ENCODE results near the gene PLXNA2. TPM values are rescaled to one million over a fixed set of nuclear protein-coding genes. Genes with fewer than 3 reads are reported as not detected.

Gene PLXNA2
- total and polyA plus RNA-seq, 7 donors = 4.4 to 33.6 (median 20.8) TPM

DNA sequence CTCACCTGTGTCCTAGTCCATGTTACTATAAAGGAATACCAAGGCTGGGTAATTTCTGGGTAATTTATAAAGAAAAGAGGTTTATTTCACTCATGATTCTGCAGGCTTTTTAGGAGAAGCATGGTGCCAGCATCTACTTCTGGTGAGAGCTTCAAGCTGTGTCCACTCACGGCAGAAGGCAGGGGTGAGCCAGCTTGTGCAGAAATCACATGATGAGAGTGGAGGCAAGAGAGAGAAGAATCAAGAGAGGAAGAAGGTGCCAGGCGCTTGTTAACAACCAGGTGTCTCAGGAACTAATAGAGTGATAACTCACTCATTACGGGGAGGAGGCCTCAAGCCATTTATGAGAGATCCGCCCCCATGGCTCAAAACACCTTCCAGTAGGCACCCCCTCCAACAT lies 265.7 kb downstream of the PLXNA2 start:
- TF ChIP-seq, protein P1, sequence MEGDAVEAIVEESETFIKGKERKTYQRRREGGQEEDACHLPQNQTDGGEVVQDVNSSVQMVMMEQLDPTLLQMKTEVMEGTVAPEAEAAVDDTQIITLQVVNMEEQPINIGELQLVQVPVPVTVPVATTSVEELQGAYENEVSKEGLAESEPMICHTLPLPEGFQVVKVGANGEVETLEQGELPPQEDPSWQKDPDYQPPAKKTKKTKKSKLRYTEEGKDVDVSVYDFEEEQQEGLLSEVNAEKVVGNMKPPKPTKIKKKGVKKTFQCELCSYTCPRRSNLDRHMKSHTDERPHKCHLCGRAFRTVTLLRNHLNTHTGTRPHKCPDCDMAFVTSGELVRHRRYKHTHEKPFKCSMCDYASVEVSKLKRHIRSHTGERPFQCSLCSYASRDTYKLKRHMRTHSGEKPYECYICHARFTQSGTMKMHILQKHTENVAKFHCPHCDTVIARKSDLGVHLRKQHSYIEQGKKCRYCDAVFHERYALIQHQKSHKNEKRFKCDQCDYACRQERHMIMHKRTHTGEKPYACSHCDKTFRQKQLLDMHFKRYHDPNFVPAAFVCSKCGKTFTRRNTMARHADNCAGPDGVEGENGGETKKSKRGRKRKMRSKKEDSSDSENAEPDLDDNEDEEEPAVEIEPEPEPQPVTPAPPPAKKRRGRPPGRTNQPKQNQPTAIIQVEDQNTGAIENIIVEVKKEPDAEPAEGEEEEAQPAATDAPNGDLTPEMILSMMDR (IDR thresholded peaks at IDR 0.05) = no peak
- Histone ChIP-seq H3K4me1 (no peaks in the 10 kb centered on the region), H3K4me3 (no peak overlapping the region), H3K27me3 (ENCODE audit: insufficient read depth in 3 of 3, low read length in 2 of 3) (no peaks in the 10 kb centered on the region), H3K27ac (no peak overlapping the region), H3K9me3 (no peaks in the 10 kb centered on the region), H3K36me3 (ENCODE audit: insufficient read depth in 1 of 2, low read depth in 1 of 2) (no peaks in the 10 kb centered on the region)
- WGBS, 3 donors = 83 to 89% (median 86%) methylated on average over 4 of the region's 4 CpGs
- intact Hi-C loops (cut with DNase I) = no loop called here
- no peak for ATAC-seq
- DNase-seq = no peak

DNA sequence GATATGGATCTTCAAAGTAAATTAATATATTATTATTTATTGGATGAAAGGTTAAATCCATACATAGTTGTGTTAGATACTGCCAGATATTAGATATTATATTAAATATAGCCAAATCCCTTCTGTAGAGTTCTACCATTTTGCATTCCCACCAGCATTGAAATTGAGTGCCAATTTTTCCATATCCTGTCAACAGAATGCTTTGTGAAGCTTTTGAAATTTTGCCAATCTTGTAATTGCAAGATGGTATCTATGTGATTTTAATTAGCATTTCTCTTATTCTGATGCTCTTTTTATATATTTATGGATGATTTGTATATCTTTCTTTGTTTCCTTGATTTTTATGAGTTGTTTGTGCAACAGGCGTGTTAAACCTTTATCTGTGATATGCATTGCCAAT lies 266.3 kb downstream of the PLXNA2 start:
- H3K4me1 ChIP-seq = no peaks in the 10 kb centered on the region
- intact Hi-C loops (cut with DNase I) = no loop called here
- H3K9me3 ChIP-seq = no peaks in the 10 kb centered on the region
- 97 to 100% (median 98%) methylated on average over 1 of the region's 1 CpG for WGBS, 3 donors
- H3K27me3 ChIP-seq (ENCODE audit: insufficient read depth in 3 of 3, low read length in 2 of 3) = no peaks in the 10 kb centered on the region
- ATAC-seq (no peak), DNase-seq (no peak)
- H3K36me3 ChIP-seq (ENCODE audit: insufficient read depth in 1 of 2, low read depth in 1 of 2) = no peaks in the 10 kb centered on the region
- H3K27ac ChIP-seq = no peak overlapping the region
- TF ChIP-seq, protein P1 (IDR thresholded peaks at IDR 0.05) = no peak
- no peak overlapping the region for H3K4me3 ChIP-seq

DNA sequence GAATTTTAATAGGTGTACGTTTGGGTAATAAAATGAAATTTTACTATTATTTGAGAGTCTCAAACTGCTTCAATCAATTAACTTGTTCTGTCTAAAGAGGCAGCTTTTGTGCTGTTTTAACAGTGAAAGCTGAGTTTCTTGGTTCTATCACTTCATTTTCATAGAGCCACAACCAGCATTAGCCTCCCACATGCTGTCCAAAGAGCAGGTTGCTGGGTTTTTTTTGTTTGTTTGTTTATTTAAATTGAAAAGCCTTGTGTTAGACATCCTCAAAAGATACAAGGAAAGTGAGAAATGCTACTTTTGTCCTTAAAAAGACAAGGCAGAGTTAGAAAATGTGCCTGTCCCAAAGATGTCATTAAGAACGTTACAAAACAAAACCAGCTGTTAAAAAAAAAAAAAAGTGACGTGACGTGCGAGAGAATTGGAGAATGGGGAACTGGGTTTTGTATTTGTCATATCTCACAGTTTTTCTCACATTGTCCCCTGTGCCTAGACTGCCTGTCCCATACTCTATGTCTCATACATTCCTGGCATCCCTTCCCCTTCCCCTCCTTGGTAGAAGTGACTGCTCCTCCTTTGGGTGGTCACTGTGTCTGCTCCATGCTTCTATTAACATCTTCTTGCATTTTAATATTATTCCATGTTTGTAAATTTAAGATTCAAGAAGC lies 270.2 kb downstream of the PLXNA2 start:
- Histone ChIP-seq H3K4me3 (no peak overlapping the region), H3K9me3 (no peaks in the 10 kb centered on the region), H3K4me1 (no peaks in the 10 kb centered on the region), H3K27ac (no peak overlapping the region), H3K27me3 (ENCODE audit: insufficient read depth in 3 of 3, low read length in 2 of 3) (peaks cover 0 to 3% (median 0%) of the 10 kb centered on the region in 3 donors), H3K36me3 (ENCODE audit: insufficient read depth in 1 of 2, low read depth in 1 of 2) (no peaks in the 10 kb centered on the region)
- ATAC-seq (no peak), DNase-seq (no peak)
- intact Hi-C loops (cut with DNase I) = no loop called here
- 55 to 66% (median 55%) methylated on average over 5 of the region's 5 CpGs for WGBS, 3 donors
- TF ChIP-seq, protein P1 (IDR thresholded peaks at IDR 0.05) = no peak

DNA sequence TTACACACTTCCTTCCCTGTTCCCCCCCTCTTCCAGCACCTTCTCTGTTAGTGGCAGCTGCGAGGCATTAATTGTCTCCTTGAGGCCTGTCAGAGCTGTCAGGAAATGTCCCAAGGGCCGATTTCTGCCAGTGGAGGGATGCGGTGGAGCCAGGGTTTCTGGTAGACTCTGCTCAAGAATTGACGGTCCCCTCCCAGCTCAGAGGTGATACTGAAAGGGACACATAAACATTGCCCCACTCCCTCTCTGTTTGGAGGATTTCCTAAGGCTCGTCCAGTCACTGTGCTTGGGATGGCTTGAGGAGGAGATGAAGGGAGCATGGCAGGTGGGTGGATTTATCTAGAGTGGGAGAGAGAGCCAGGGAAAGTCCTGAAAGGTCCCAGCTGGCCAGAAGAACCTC lies 271.8 kb downstream of the PLXNA2 start:
- ATAC-seq (no peak), DNase-seq (no peak)
- intact Hi-C loops (cut with DNase I) = no loop called here
- Histone ChIP-seq H3K27me3 (ENCODE audit: insufficient read depth in 3 of 3, low read length in 2 of 3) (peaks cover 0 to 3% (median 0%) of the 10 kb centered on the region in 3 donors), H3K9me3 (no peaks in the 10 kb centered on the region), H3K4me3 (no peak overlapping the region), H3K36me3 (ENCODE audit: insufficient read depth in 1 of 2, low read depth in 1 of 2) (no peaks in the 10 kb centered on the region), H3K4me1 (no peaks in the 10 kb centered on the region), H3K27ac (no peak overlapping the region)
- 44 to 58% (median 58%) methylated on average over 5 of the region's 5 CpGs for WGBS, 3 donors
- TF ChIP-seq, protein P1 (IDR thresholded peaks at IDR 0.05) = no peak

Data from psoas muscle (tissue), 8 donors.